ENCODE measurements around the gene PTPRH.
A peak's percentile ranks its signal among the peaks of the same experiment; 100 is the strongest.

PTPRH gene

GRCh38 chr19:55208880-55209692 is at the start of gene PTPRH:
PTPRH (minus strand) TSS chr19:55209501; CDS start chr19:55209433, 68 bp downstream.
- peak; percentile 25 for DNase-seq (ENCODE audit: low read depth)

GRCh38 chr19:55258476-55258827 is 49.2 kb upstream of the PTPRH start:
- DNase-seq (ENCODE audit: low read depth), result peak; percentile 15

DNA sequence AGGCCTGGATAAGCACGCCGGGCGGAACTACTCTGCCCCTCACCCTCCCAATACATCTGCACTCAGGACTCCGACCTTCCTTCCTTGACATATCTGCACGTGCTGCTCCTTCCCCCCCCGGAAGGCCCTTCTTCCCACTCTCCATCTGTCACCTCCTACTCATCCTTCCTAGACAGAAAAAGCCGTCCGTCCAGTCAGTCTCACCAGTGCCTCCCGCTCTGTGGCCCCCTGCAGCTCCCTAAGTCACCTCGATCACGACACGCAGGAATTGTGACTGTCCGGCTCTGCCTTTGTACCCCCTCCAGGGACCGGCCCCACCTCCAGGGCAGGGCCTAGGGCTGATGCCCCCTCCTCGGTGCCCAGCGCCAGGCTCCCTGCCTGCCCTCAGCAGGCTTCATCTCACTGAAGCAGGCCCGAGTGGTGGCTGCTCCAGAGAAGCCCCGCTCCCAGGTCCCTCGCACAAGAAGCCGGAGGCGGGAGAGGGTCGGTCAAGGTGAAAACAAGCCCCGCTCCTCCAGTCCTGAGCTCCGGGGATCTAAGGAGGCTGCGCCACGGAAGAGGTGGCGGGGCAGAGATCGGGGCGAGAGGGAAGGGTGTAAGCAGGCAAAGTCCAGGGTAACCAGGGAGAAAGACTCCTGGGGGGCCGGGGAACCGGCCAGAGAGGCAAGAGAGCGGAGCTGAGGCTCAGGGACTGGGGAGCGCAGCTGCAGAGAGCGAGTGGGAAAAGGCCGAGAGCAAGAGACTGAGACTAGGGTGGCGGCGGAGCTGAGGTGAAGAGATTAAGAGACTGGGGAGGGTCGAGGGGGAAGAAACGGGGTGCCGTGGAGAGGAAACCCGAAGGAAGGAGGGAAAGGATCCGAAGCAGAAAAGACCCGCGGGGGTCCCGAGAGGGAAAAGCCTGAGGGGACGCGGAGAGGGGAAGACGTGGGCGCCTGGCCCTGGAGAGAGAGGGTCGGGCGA is 48.4 kb upstream of the PTPRH start:
- peak; percentile 56 for DNase-seq (ENCODE audit: low read depth)

GRCh38 chr19:55256562-55257460 is 47.5 kb upstream of the PTPRH start:
- DNase-seq (ENCODE audit: low read depth), result peak; percentile 6

GRCh38 chr19:55255618-55256423 is 46.5 kb upstream of the PTPRH start:
- DNase-seq (ENCODE audit: low read depth), result peak; percentile 67

GRCh38 chr19:55254625-55254977 is 45.3 kb upstream of the PTPRH start:
- DNase-seq (ENCODE audit: low read depth), result no peak

- no peak for DNase-seq (ENCODE audit: low read depth)
These were observed 44.7 kb upstream of the PTPRH start for GRCh38 chr19:55253842-55254624.

DNA sequence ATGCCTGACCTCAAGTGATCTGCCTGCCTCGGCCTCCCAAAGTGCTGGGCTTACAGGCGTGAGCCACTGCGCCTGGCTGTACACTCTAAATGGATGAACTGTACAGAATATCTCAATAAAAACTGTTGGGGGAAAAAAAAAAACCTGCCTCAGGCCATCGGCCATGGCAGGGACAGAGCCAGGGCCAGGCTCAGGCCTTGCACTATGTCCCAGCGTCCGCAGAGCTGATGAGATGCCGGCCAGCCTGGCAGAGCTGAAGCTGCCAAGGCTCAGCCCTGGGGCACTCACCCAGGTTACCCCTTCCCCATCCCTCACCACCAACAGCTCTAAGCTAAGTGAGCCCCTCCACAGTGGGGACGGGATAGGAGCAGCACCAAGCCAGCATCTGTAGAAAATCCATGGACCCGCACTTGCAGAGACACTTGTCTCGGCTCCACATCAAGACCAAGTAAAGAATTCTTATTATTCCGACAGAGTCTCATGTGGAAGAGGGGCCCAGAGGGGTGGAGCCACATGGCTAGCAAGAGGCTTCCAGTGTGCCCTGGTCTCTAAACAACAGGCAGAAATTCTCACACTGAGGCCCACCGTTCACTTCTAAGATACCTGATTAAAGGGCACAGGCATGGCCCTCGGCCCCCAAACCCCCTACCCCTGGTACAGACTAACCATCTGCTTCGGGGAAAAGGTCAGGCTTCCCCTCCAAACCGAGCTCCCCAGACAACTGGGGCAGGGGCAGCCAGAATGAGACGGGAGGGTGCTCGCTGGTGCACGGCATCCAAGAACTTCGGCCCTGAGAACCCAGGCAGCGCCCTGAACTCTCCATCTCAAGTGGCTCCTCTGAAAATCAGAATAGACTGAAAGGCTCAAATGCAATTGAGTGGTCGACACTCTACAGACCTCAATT is 43.7 kb upstream of the PTPRH start:
- DNase-seq (ENCODE audit: low read depth), result no peak

DNA sequence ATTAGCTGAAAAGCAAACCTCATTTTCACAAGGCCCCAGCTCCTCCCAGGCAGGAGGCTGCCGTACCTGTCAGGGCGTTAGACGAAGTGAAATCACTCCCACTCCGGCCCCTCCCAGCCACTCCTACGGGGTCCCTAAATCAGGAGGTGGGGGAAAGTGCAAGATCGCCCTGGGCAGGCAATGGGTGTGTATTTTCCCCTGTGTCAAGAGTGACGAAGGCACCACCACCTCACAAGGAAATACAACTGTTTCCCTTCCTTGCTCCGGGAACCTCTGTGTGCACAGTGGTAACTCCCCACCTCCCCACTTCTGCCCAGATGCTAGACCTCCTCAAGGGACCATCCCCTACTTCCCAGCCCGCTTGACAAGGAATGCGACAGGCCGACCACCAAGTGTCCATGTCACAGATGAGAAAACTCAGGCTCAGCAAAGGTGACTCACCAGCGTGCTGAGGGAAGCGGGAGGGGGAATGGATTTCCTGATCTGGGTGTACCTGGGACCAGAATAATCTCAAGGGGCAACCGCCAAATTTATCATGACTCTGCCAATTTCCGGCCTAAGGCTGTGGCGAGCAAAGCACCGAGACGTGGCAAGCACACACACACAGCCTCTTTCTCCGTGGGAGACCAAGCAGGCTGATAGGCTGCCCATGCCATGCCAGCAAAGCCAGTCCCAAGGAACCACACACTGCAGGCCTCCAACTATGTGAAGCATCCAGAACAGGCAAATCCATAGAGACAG is 42.2 kb upstream of the PTPRH start:
- peak; percentile 42 for DNase-seq (ENCODE audit: low read depth)

DNA sequence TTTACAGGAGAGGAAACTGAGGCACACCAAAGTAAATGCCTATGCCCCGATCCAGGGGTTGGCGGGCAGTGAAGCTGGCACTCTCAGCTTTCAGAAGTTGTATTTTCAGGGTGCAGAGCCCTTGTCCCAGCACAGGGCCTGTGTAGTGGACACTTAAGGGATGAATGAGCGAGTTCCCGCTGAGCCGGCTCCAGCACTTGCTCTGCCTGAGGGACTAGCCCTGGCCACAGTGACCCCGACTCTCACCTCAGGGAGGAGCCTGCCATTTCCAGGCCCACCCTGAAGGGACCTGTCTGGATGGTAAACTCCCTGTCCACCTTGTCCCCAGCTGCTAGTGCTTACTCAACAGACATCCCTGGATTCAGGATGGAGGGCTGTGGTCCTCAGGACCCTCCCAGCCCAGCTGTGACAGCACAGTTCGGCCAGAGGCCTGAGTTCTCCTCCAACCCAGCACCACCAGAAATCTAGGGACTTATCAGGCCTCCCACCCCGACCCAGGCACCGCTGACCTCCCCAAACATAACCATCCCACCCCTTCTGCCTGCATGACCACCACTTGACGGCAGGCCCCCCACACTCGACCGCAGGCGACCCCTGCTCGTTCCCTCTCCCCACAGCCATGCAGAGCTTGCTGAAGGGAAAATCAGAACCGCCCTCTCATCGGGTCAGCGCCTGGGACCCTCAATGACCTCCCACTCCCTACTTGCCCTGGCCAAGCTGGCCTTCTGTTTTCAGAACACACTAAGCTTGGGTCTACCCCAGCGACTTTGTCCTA is 41.1 kb upstream of the PTPRH start:
- no peak for DNase-seq (ENCODE audit: low read depth)

DNA sequence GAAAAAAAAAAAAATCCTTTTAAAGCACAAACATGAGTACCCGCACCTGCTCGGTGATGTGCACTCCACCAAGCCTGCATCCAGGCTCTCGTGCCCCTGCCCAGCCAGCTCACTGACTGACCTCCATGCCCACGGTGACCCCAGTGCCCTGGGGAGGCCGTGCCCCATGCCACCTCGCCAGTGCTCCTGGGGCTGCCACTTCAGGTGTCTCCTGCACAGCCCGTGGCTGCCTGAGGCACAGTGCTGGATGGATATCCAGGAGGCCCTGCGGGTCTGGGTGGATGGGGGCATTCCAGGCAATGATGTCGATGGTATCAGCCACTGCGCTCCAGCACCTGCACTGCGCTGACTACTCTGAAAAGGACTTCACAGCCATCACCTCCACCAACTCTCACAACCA is 40.5 kb upstream of the PTPRH start:
- DNase-seq (ENCODE audit: low read depth), result no peak

GRCh38 chr19:55248704-55249103 is 39.4 kb upstream of the PTPRH start:
- no peak for DNase-seq (ENCODE audit: low read depth)

DNA sequence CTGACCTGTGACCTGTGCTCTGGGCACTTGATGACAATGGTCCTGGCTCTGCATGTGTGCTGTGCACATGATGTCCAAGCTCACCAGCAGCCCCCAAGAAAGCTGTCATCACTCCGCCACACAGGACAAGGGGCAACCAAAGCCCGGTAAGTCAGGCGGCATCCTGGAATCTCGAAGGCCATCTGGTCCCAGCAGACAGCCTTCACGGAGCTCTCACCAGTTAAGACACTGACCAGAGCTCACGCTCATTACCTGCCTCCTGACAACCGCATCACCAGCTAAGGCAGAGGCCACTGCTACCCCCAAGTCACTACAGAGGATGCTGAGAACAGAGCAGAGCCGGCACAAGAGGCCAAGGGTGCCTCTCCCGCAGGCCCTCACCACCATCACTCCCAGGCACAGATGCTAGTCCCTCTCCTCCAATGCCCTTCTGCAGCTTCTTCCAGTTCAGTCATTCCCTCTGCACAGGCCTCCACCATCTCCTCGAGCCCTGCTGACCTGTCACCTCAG is 38.9 kb upstream of the PTPRH start:
- DNase-seq (ENCODE audit: low read depth), result no peak

DNA sequence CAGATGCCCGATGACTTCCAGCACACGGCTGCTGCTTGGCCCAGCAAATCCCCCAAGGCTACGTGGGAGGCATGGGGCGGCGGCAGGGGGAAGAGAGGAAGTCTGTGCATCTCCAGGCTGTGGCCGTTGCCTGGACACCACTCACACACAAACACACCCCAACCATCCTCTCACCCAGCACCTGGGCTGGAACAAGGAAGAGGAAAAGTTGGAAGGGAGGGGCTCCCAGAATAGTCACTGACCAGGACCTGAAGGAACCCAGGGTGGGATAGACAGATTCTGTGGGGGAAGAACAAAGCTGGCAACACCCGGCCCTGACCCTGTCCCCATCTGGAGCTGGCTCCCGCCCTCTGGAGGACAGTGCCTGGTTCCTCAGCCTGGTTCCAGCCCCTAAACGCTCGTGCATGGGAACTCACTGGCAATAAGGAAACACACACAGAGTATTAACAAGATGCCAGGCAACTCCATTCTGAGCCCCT is 38.4 kb upstream of the PTPRH start:
- peak; percentile 22 for DNase-seq (ENCODE audit: low read depth)

GRCh38 chr19:55246462-55247451 is 37.5 kb upstream of the PTPRH start:
- DNase-seq (ENCODE audit: low read depth), result no peak

- DNase-seq (ENCODE audit: low read depth), result no peak
These were observed 36.1 kb upstream of the PTPRH start for GRCh38 chr19:55245236-55245904.

All from ELR (cell line).